BLaER1 treated with 17β-estradiol and CSF1 and Interleukin-3, amounts not matched to agents 10 nM and 100 nM (cell line): ENCODE data around the gene SIRT2.

Source experiments
- H3K27ac ChIP-seq, 11 experiments: shearing (Covaris generic); formaldehyde crosslinking; 2 replicates each; pipeline ENCODE4 v1.8.1; 2022
- H3K27me3 ChIP-seq, 11 experiments: shearing (Covaris generic); formaldehyde crosslinking; 2 replicates each; pipeline ENCODE4 v1.8.1; 2022
- H3K36me3 ChIP-seq, 11 experiments: shearing (Covaris generic); formaldehyde crosslinking; 2 replicates each; pipeline ENCODE4 v1.8.1; 2022
- H3K4me1 ChIP-seq, 10 experiments: shearing (Covaris generic); formaldehyde crosslinking; 2 replicates each; pipeline ENCODE4 v1.8.1; 2022
- H3K4me2 ChIP-seq, 11 experiments: shearing (Covaris generic); formaldehyde crosslinking; 2 replicates each; pipeline ENCODE4 v1.8.1; 2022
- H3K4me3 ChIP-seq, 10 experiments: shearing (Covaris generic); formaldehyde crosslinking; 2 replicates each; pipeline ENCODE4 v1.8.1; 2022
- H3K9ac ChIP-seq, 11 experiments: shearing (Covaris generic); formaldehyde crosslinking; 2 replicates each; pipeline ENCODE4 v1.8.1; 2022
- H3K9me3 ChIP-seq, 11 experiments: shearing (Covaris generic); formaldehyde crosslinking; replicated peaks in 1 of 11; 2 replicates each; pipeline ENCODE4 v1.8.1; 2022
- H4K20me1 ChIP-seq, 11 experiments: shearing (Covaris generic); formaldehyde crosslinking; 2 replicates each; pipeline ENCODE4 v1.8.1; 2022
- Cebpa-rat ChIP-seq, 11 experiments: shearing (Covaris generic); IDR thresholded peaks; 2 replicates each; pipeline ENCODE4 v1.8.1; 2022

Gene SIRT2

DNA sequence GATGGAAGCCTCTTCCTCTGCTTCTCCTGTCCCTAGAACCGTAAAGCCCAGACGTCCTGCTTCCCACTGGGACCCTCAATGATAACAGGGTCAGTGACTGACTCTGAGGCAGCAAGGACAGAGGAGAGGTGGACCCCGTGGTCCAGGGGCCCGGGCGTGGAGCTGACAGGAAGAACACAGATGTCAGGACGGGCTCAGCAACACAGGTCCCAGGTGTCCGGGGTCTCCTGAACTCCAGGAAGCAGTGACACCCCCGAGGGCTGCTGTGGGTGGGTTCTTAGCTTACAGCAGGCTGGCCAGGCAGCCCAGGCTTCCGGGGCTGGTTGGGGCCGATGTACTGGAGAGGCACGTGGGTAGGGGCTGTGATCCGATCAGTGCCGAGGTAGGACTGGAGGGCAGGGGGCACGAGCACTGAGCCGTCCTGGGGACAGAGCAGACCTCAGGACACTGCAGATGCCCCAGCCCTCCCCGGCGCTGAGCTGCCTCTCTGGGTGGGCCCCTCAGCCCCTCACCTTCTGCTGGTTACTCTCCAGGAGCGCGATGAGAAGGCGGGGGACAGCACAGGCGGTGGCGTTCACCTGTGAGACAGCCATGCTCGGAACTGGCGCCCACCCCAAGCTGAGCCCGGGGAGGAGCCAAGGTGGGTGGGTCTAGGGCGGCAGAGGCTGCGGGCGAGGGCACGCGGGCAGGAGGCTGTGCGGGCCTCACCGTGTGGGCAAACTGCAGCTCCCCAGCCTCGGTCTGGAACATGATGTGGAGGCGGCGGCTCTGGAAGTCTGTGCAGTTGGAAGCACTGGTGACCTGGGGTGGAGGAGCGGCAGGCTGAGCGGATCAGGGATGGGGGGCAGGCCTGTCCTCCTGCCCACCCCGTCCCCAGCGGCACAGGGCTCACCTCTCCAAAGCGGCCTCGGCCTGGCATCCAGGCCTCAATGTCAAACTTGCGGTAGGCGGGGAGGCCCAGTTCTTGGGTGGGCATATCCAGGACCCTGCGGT lies 16.2 kb upstream of the SIRT2 start:
- no peak for TF ChIP-seq Cebpa-rat (IDR thresholded peaks at IDR 0.05)

DNA sequence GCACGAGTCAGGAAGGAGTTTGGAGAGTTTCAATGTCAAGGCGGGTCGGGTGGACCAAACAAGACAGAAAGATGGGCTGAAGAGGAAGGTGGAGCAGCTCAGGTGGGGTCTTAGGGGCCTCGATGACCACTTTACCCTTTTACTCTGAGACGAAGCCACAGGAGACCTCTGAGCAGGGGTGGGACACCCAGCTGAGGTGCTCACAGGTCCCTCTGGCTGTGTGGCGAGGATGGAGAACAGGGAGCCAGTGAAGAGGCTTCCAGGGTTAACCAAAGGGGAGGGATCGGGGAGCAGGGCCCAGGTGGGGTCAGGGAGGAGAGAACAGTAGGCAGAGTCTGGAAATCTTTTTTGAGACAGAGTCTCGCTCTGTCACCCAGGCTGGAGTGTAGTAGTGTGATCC lies 14.5 kb upstream of the SIRT2 start:
- H3K4me2 ChIP-seq, result no peak overlapping the region
- H3K27me3 ChIP-seq, result no peaks in the 10 kb centered on the region
- no peaks in the 10 kb centered on the region for H4K20me1 ChIP-seq
- H3K4me3 ChIP-seq, result no peak overlapping the region
- H3K9me3 ChIP-seq, result no peaks in the 10 kb centered on the region
- no peak for TF ChIP-seq Cebpa-rat (IDR thresholded peaks at IDR 0.05)
- H3K36me3 ChIP-seq, result peaks cover 3 to 38% (median 9%) of the 10 kb centered on the region in 11 experiments; a peak in 20 of 22 replicates
- no peak overlapping the region for H3K9ac ChIP-seq
- H3K4me1 ChIP-seq, result peaks cover 7 to 14% (median 10%) of the 10 kb centered on the region in 10 experiments; a peak in 12 of 20 replicates
- H3K27ac ChIP-seq, result no peak overlapping the region

More for the DNA sequence above, 16.2 kb upstream of the SIRT2 start:
- Histone ChIP-seq H3K9me3 (no peaks in the 10 kb centered on the region), H3K4me2 (no peak overlapping the region), H3K27ac (peak overlapping the region in 1 of 11 experiments; percentile 18; a peak in 1 of 22 replicates), H3K4me1 (peaks cover 10 to 22% (median 16%) of the 10 kb centered on the region in 10 experiments; a peak in 18 of 20 replicates), H3K36me3 (peaks cover 0 to 33% (median 5%) of the 10 kb centered on the region in 11 experiments; a peak in 7 of 22 replicates), H3K4me3 (no peak overlapping the region), H3K9ac (peak overlapping the region in 2 of 11 experiments; percentile 10 to 15; a peak in 2 of 22 replicates), H4K20me1 (0 out of 22 replicates have a peak, but pooled peaks cover 0 to 4% (median 0%) of the 10 kb centered on the region in 11 experiments), H3K27me3 (no peaks in the 10 kb centered on the region)

DNA sequence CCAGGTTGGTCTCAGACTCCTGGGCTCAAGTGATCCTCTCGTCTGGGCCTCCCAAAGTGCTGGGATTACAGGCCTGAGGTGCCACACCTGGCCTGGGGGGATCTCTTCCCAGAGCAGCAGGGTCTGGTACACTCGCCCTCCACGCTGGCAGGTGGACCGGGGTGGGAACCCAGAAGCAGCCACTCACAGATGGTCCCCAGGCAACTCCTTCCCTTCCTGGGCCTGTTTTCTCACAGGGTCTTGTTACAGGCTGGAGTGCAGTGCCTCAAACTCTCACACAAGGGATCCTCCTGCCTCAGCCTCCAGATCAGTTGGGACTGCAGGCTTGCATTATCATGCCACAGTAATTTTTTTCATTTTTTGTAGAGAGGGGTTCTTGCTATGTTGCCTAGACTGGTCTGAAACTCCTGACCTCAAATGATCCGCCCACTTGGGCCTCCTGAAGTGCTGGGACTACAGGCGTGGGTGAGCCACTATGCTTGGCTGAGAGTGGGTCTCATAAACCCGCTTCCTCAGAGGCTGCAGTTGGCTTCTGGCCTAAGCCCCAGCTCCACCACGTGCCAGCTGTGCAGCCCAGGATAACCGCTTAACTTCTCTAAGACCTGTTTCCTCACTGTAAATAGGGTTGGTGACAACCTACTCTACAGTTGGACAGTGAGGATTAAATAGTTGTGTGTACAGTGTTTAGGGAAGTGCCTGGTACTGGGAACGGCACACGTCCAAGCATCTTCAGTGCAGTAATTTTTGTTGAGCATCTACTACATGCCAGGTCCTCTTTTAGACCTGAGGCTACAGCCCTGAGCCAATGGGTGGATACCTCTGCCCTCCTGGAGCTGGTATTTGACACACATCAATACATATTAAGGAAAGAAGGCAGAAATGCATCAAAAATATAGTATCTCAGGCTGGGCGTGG lies 13.4 kb upstream of the SIRT2 start:
- Histone ChIP-seq H3K9ac (peak overlapping the region in 1 of 11 experiments; percentile 53; a peak in 2 of 22 replicates), H3K4me1 (peaks cover 7 to 13% (median 10%) of the 10 kb centered on the region in 10 experiments; a peak in 12 of 20 replicates), H3K27me3 (no peaks in the 10 kb centered on the region), H4K20me1 (no peaks in the 10 kb centered on the region), H3K4me3 (no peak overlapping the region), H3K4me2 (peak overlapping the region in 6 of 11 experiments; percentile 2 to 23 (median 12); a peak in 2 of 22 replicates), H3K36me3 (peaks cover 13 to 39% (median 18%) of the 10 kb centered on the region in 11 experiments), H3K9me3 (no peaks in the 10 kb centered on the region), H3K27ac (peak overlapping the region in 2 of 11 experiments; percentile 21 to 38; a peak in 2 of 22 replicates)
- TF ChIP-seq Cebpa-rat (IDR thresholded peaks at IDR 0.05), result no peak

DNA sequence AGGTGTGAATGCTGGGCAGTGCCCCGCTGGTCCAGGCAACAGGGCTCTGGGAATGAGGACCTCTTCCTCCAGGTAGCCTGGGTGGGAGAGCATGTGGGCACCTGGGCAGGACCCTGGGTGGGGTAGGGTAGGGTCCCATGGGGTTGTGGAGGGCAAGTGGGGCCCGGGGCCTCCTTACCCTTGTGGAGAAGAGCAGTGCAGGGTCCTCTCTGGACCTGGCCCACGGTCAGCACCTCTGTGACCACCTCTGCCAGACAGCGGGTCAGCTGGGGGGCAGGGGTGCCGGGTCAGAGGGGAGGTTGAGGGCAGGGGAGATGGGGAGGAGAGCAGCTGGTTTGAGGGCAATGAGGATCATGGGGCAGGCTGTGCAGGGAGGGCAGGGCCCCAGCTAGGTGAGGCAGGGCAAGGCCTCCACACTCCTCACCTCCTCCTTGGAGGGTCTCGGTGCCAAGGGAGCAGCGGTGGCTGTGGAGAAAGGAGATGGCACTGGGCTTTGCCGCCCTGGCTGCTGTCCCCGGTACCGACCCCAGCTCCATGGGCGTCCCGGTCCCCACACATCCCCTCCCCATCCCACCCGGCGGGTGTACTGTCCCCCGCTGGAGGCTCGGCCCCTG lies 12.1 kb upstream of the SIRT2 start:
- Histone ChIP-seq H3K4me3 (no peak overlapping the region), H3K9ac (no peak overlapping the region), H4K20me1 (no peaks in the 10 kb centered on the region), H3K4me1 (peaks cover 7 to 13% (median 10%) of the 10 kb centered on the region in 10 experiments; a peak in 12 of 20 replicates), H3K27me3 (no peaks in the 10 kb centered on the region), H3K27ac (no peak overlapping the region), H3K9me3 (0 out of 22 replicates have a peak, but pooled peaks cover 0 to 5% (median 0%) of the 10 kb centered on the region in 11 experiments), H3K36me3 (peaks cover 26 to 53% (median 31%) of the 10 kb centered on the region in 11 experiments), H3K4me2 (no peak overlapping the region)
- TF ChIP-seq Cebpa-rat (IDR thresholded peaks at IDR 0.05), result no peak

DNA sequence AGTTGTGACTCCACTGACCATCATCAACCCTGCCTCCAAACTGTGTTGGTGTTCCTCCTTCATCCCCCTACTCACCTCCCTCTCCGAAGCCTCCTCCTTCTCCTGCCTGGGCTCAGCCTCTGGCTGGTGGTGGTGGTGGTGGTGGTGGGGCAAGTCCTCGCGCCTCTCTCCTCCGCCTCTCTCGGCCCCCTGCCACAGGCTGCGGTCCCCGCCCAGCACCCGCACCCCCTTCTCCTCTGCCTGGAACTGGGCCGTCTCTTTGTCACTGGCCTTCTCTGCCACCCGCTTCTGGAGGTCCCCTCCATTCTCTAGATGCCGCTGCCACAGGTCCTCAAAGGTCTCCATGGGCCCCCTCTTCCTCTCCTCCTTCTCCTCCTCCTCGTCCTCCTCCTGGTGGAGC lies 11.1 kb upstream of the SIRT2 start:
- H3K4me2 ChIP-seq, result no peak overlapping the region
- no peaks in the 10 kb centered on the region for H3K27me3 ChIP-seq
- H3K9ac ChIP-seq, result no peak overlapping the region
- TF ChIP-seq Cebpa-rat (IDR thresholded peaks at IDR 0.05), result no peak
- 0 out of 22 replicates have a peak, but pooled peaks cover 0 to 5% (median 0%) of the 10 kb centered on the region in 11 experiments for H3K9me3 ChIP-seq
- peaks cover 0 to 1% (median 0%) of the 10 kb centered on the region in 11 experiments; a peak in 2 of 22 replicates for H4K20me1 ChIP-seq
- peaks cover 7 to 13% (median 10%) of the 10 kb centered on the region in 10 experiments; a peak in 12 of 20 replicates for H3K4me1 ChIP-seq
- no peak overlapping the region for H3K27ac ChIP-seq
- H3K4me3 ChIP-seq, result no peak overlapping the region
- peaks cover 33 to 52% (median 36%) of the 10 kb centered on the region in 11 experiments for H3K36me3 ChIP-seq

DNA sequence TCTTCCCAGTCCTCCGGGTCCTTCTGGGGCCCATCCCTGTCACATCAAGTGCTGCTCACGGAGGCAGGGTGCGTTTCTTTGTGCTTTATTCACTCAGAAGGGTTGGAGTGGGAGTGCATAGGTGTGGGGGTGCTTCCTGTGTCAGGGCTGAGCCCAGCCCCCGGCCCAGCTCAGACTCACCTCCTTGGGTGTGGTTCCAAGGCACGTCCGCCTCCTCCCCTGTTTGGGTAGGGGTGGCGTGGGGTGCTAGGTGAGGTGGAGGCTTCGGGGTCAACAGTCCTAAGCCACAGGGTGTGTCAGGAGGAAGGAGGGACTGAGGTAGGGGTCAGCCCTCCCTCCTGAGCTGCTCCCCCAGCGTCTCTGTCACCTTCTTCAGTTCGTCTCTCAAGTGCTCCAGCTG lies 9.5 kb upstream of the SIRT2 start:
- TF ChIP-seq Cebpa-rat (IDR thresholded peaks at IDR 0.05), result no peak
- peaks cover 44 to 60% (median 50%) of the 10 kb centered on the region in 11 experiments for H3K36me3 ChIP-seq
- H3K9ac ChIP-seq, result no peak overlapping the region
- no peak overlapping the region for H3K27ac ChIP-seq
- peaks cover 9 to 14% (median 11%) of the 10 kb centered on the region in 10 experiments; a peak in 13 of 20 replicates for H3K4me1 ChIP-seq
- no peak overlapping the region for H3K4me3 ChIP-seq
- H3K9me3 ChIP-seq, result 0 out of 22 replicates have a peak, but pooled peaks cover 0 to 5% (median 0%) of the 10 kb centered on the region in 11 experiments
- peaks cover 0 to 15% (median 0%) of the 10 kb centered on the region in 11 experiments; a peak in 6 of 22 replicates for H4K20me1 ChIP-seq
- no peaks in the 10 kb centered on the region for H3K27me3 ChIP-seq
- H3K4me2 ChIP-seq, result no peak overlapping the region

DNA sequence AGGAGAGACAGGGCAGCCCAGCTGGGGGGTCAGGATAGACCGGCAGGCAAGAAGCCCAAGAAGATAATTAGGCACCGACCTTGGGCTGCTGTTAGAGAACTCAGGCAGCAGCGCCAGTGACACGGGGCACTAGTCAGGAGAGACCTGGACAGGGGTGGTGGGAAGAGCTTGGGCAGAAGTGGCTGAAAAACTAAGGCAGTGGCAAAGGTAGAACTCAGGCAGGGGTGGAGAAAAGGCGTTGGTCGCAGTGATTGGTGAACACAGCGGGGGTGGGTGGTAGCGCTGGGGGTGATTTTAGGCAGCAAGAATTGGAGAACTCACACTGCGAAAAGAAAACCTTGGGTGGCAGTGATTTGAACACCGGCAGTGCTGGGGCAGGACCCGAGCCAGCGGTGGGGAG lies 8.3 kb upstream of the SIRT2 start:
- H4K20me1 ChIP-seq, result peaks cover 0 to 15% (median 0%) of the 10 kb centered on the region in 11 experiments; a peak in 8 of 22 replicates
- no peaks in the 10 kb centered on the region for H3K27me3 ChIP-seq
- H3K4me1 ChIP-seq, result peaks cover 2 to 8% (median 4%) of the 10 kb centered on the region in 10 experiments; a peak in 12 of 20 replicates
- no peak overlapping the region for H3K4me3 ChIP-seq
- no peak for TF ChIP-seq Cebpa-rat (IDR thresholded peaks at IDR 0.05)
- H3K9me3 ChIP-seq, result 0 out of 22 replicates have a peak, but pooled peaks cover 0 to 5% (median 0%) of the 10 kb centered on the region in 11 experiments
- no peak overlapping the region for H3K27ac ChIP-seq
- no peak overlapping the region for H3K9ac ChIP-seq
- peaks cover 44 to 69% (median 57%) of the 10 kb centered on the region in 11 experiments for H3K36me3 ChIP-seq
- H3K4me2 ChIP-seq, result no peak overlapping the region

DNA sequence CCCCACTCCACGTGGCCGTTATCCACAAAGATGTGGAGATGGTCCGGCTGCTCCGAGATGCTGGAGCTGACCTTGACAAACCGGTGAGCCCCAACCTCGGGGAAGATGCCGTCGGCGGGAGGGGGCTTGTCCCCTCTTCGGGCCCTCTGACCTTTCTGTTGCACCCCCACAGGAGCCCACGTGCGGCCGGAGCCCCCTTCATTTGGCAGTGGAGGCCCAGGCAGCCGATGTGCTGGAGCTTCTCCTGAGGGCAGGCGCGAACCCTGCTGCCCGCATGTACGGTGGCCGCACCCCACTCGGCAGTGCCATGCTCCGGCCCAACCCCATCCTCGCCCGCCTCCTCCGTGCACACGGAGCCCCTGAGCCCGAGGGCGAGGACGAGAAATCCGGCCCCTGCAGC lies 7.8 kb upstream of the SIRT2 start:
- peaks cover 0 to 15% (median 0%) of the 10 kb centered on the region in 11 experiments; a peak in 8 of 22 replicates for H4K20me1 ChIP-seq
- H3K36me3 ChIP-seq, result peaks cover 44 to 69% (median 57%) of the 10 kb centered on the region in 11 experiments
- 0 out of 22 replicates have a peak, but pooled peaks cover 0 to 5% (median 0%) of the 10 kb centered on the region in 11 experiments for H3K9me3 ChIP-seq
- TF ChIP-seq Cebpa-rat (IDR thresholded peaks at IDR 0.05), result no peak
- H3K27me3 ChIP-seq, result no peaks in the 10 kb centered on the region
- H3K27ac ChIP-seq, result no peak overlapping the region
- H3K4me3 ChIP-seq, result no peak overlapping the region
- peaks cover 0 to 8% (median 0%) of the 10 kb centered on the region in 10 experiments; a peak in 3 of 20 replicates for H3K4me1 ChIP-seq
- no peak overlapping the region for H3K9ac ChIP-seq
- no peak overlapping the region for H3K4me2 ChIP-seq
